Lung microvascular endothelial cell (primary cell): ENCODE measurements around the gene FAM81A. TPM values are rescaled to one million over a fixed set of nuclear protein-coding genes. Genes with fewer than 3 reads are reported as not detected.
"Not testable (repeated sequence)": the region's sequence is repeated elsewhere in the genome, so short reads cannot be mapped to it uniquely, and the experiment has no call there.

Experiments
- DNase-seq, 2 donors: peaks; one replicate each; pipeline versions ENCODE4 v3.0.0 to v3.0.0-alpha.2; 2010; ENCODE audit warnings: low read depth in 2 of 2
- total RNA-seq: library from RNA; depleted of rRNA; stranded (reverse); fragments of >200 nt; gene quantifications from 2 replicates; pipeline ENCODE4 v1.2.1, GENCODE V29; 2014

FAM81A gene
- total RNA-seq, 1 donor from 2014 or later, result not detected

- no peak for DNase-seq
These were observed 46.4 kb downstream of the FAM81A start for GRCh38 chr15:59484399-59484798.

GRCh38 chr15:59485036-59485435 lies 47.0 kb downstream of the FAM81A start:
- DNase-seq, result no peak

- DNase-seq, result not testable (repeated sequence)
These were observed 51.5 kb downstream of the FAM81A start for GRCh38 chr15:59489485-59489884.

- peak in 1 of 2 donors; percentile 66 for DNase-seq
These were observed 53.1 kb downstream of the FAM81A start for GRCh38 chr15:59491062-59491461.

GRCh38 chr15:59492389-59493377 lies 54.7 kb downstream of the FAM81A start:
- DNase-seq, result peak; percentile 76 to 82

GRCh38 chr15:59501597-59501996 lies 63.6 kb downstream of the FAM81A start:
- DNase-seq, result peak; percentile 65 to 77

- no peak for DNase-seq
These were observed 77.2 kb downstream of the FAM81A start for GRCh38 chr15:59515190-59515589.

- DNase-seq, result no peak
These were observed 78.9 kb downstream of the FAM81A start for GRCh38 chr15:59516655-59517461.

- DNase-seq, result no peak
These were observed 81.3 kb downstream of the FAM81A start for GRCh38 chr15:59519329-59519728.

GRCh38 chr15:59521443-59521842 lies 83.5 kb downstream of the FAM81A start:
- no peak for DNase-seq

GRCh38 chr15:59522988-59523461 lies 85.0 kb downstream of the FAM81A start:
- DNase-seq, result no peak

- DNase-seq, result no peak
These were observed 85.7 kb downstream of the FAM81A start for GRCh38 chr15:59523702-59524101.

- no peak for DNase-seq
These were observed 86.3 kb downstream of the FAM81A start for GRCh38 chr15:59524331-59524731.

- not testable (repeated sequence) for DNase-seq
These were observed 88.5 kb downstream of the FAM81A start for GRCh38 chr15:59526466-59526865.

GRCh38 chr15:59528429-59528828 lies 90.4 kb downstream of the FAM81A start:
- DNase-seq, result no peak

- peak; percentile 77 to 80 for DNase-seq
These were observed 91.0 kb downstream of the FAM81A start for GRCh38 chr15:59528961-59529402.

GRCh38 chr15:59531066-59531675 lies 93.2 kb downstream of the FAM81A start:
- DNase-seq, result no peak

- peak; percentile 52 to 59 for DNase-seq
These were observed 94.9 kb downstream of the FAM81A start for GRCh38 chr15:59532770-59533379.

GRCh38 chr15:59536553-59536952 lies 98.6 kb downstream of the FAM81A start:
- no peak for DNase-seq

- DNase-seq, result no peak
These were observed 99.4 kb downstream of the FAM81A start for GRCh38 chr15:59537403-59537802.

GRCh38 chr15:59538494-59538893 lies 100.5 kb downstream of the FAM81A start:
- no peak for DNase-seq
